ENCODE data around the gene ERICH6. TPM values are rescaled to one million over a fixed set of nuclear protein-coding genes. Genes with fewer than 3 reads are reported as not detected.

ERICH6 gene
- total and polyA plus RNA-seq, 10 of the 15 experiments (the other 5 are each of a cell fraction or from before 2014, with no cell fraction given) = 0.04 to 0.40 (median 0.22) TPM; not detected in 6

DNA sequence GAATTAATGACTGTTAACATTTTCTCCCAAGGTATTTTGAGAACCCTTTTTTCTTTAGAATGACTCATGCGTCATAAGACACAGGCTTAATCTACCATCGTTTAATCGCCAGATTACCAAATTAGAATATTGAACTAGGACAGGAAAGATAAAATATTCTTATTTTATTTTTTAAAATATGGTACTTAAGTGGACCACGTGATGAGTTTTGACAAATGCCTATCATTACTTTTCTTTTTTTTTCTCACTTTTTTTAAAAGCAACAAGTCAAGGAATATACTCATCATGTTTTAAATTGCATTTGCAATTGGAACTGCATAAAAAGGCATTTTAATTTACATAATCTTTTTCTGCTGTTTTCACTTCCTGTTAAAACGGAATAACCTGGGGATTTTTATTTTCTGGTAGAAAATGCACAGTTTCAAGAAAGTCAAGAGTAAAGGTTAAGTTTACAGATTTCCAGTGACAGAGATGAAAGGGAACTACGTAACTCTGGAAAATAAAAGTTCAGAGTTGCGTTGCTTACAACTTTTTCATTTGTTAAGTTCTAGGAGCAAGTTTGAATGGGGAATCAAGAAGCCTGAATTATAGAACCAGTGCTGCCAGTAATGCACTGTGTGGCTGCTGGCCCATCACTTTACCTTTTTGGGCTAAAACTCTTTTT lies 35.6 kb upstream of the ERICH6 start (continued):
- TF ChIP-seq, protein P1, sequence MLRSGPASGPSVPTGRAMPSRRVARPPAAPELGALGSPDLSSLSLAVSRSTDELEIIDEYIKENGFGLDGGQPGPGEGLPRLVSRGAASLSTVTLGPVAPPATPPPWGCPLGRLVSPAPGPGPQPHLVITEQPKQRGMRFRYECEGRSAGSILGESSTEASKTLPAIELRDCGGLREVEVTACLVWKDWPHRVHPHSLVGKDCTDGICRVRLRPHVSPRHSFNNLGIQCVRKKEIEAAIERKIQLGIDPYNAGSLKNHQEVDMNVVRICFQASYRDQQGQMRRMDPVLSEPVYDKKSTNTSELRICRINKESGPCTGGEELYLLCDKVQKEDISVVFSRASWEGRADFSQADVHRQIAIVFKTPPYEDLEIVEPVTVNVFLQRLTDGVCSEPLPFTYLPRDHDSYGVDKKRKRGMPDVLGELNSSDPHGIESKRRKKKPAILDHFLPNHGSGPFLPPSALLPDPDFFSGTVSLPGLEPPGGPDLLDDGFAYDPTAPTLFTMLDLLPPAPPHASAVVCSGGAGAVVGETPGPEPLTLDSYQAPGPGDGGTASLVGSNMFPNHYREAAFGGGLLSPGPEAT (IDR thresholded peaks at IDR 0.05; ENCODE audit: low read depth) = peak; percentile 83
- TF ChIP-seq MEF2A (IDR thresholded peaks at IDR 0.05; ENCODE audit: insufficient read depth, low read depth, low read length) = 0 out of 2 replicates have a peak, but pooled peaks have one; percentile 54
- TF ChIP-seq BHLHE40 (IDR thresholded peaks at IDR 0.05; ENCODE audit: borderline replicate concordance in 1 of 2, low read depth in 2 of 2, low read length in 1 of 2) = 0 out of 4 replicates have a peak, but pooled peaks of 1 of the 2 experiments have one; percentile 21
- 0 out of 2 replicates have a peak, but pooled peaks have one; percentile 13 for TF ChIP-seq CREM (IDR thresholded peaks at IDR 0.05; ENCODE audit: low read depth)
- peak; percentile 27; the same call in 1 of the 2 replicates for TF ChIP-seq ZNF384 (IDR thresholded peaks at IDR 0.05; ENCODE audit: borderline replicate concordance, low read depth, low read length)
- peak in 1 of 2 experiments; percentile 60; a peak in 1 of 4 replicates for TF ChIP-seq EP300 (IDR thresholded peaks at IDR 0.05; ENCODE audit: borderline replicate concordance in 1 of 2, control insufficient read depth in 1 of 2, low read depth in 2 of 2, low read length in 2 of 2)
- peak; percentile 78 for TF ChIP-seq SPI1 (IDR thresholded peaks at IDR 0.05; ENCODE audit: borderline replicate concordance, insufficient read depth, low read depth, low read length)
- TF ChIP-seq ZBTB11 (CRISPR knock-in tag; IDR thresholded peaks at IDR 0.05) = no peak
- peak; percentile 13 to 59; a peak in 1 of 4 replicates for TF ChIP-seq IKZF2 (IDR thresholded peaks at IDR 0.05)
- TF ChIP-seq MXI1 (IDR thresholded peaks at IDR 0.05; ENCODE audit: low read depth, low read length) = no peak; the same call in 1 of the 2 replicates
- peak; percentile 10; the same call in 1 of the 2 replicates for TF ChIP-seq JUNB (IDR thresholded peaks at IDR 0.05)
- TF ChIP-seq NFIC (IDR thresholded peaks at IDR 0.05; ENCODE audit: low read depth, low read length) = peak; percentile 58
- TF ChIP-seq NR2F1 (conservative IDR thresholded peaks at IDR 0.05) = peak; percentile 78; the same call in 1 of the 2 replicates
- no peak for TF ChIP-seq BMI1 (IDR thresholded peaks at IDR 0.05; ENCODE audit: borderline replicate concordance)
- TF ChIP-seq ZNF274 (IDR thresholded peaks at IDR 0.05; ENCODE audit: insufficient read depth, insufficient read length) = no peak
- no peak for TF ChIP-seq HDAC6 (IDR thresholded peaks at IDR 0.05; ENCODE audit: unreplicated experiment)
- peak; percentile 77 for TF ChIP-seq RAD51 (IDR thresholded peaks at IDR 0.05)
